CD4-positive, alpha-beta T cell (primary cell): Measurements from ENCODE around the gene C2CD4D. TPM values are rescaled to one million over a fixed set of nuclear protein-coding genes. Genes with fewer than 3 reads are reported as not detected.

Experiments used
- ATAC-seq: fragments of 200-7000 bp; cut with Tn5 transposase; one replicate; pipeline ENCODE4 v1.10.0; 2022; ENCODE audit warnings: mild to moderate bottlenecking; ENCODE audit not compliant: poor library complexity
- CTCF ChIA-PET: fragments of 350-600 bp; sonication (Branson Sonifier 250); formaldehyde crosslinking; loops from one replicate; lab custom pipeline; 2021; ENCODE audit warnings: antibody characterized with exemption, inconsistent platforms; lab: Charles Lee
- POLR2A ChIA-PET: fragments of 350-600 bp; sonication (Branson Sonifier 250); formaldehyde crosslinking; loops from one replicate; lab custom pipeline; 2021; ENCODE audit warnings: antibody characterized with exemption, inconsistent platforms; lab: Charles Lee
- DNase-seq, 14 experiments: peaks; one replicate each; pipeline ENCODE4 v3.0.0-alpha.2; 2013 to 2020; ENCODE audit warnings: mixed read lengths in 2 of 14
- H3K27ac ChIP-seq, 2 donors: one replicate each; pipeline versions ENCODE4 v1.5.1 to v1.7.0; 2013; ENCODE audit warnings: low read length in 2 of 2, low read depth in 1 of 2, mild to moderate bottlenecking in 1 of 2
- H3K27me3 ChIP-seq, 2 experiments: 1 replicate in 1 of 2; 2 replicates in 1 of 2; pipeline versions ENCODE4 v1.6.1 to v1.7.0; 2013; ENCODE audit warnings: low read length in 2 of 2, control low read depth in 1 of 2, mild to moderate bottlenecking in 1 of 2, moderate library complexity in 1 of 2; ENCODE audit not compliant: insufficient read depth in 2 of 2, control insufficient read depth in 1 of 2
- H3K36me3 ChIP-seq: one replicate; pipeline ENCODE4 v1.6.1; 2013; ENCODE audit warnings: low read length, control low read depth; ENCODE audit not compliant: insufficient read depth
- H3K4me1 ChIP-seq: one replicate; pipeline ENCODE4 v1.6.1; 2013; ENCODE audit warnings: low read length, control low read depth; ENCODE audit not compliant: insufficient read depth
- H3K4me3 ChIP-seq: one replicate; pipeline ENCODE4 v1.5.1; 2013; ENCODE audit warnings: mild to moderate bottlenecking, low read length, moderate library complexity
- H3K9me3 ChIP-seq, 2 experiments: 1 replicate in 1 of 2; 2 replicates in 1 of 2; pipeline versions ENCODE4 v1.6.1 to v1.7.0; 2013; ENCODE audit warnings: low read length in 2 of 2, mild to moderate bottlenecking in 2 of 2, control low read depth in 1 of 2, moderate library complexity in 1 of 2; ENCODE audit not compliant: control insufficient read depth in 1 of 2, insufficient read depth in 1 of 2
- H3K27ac Mint-ChIP-seq: one replicate; pipeline ENCODE4 v1.8.0; 2020; ENCODE audit warnings: mixed read lengths
- H3K27me3 Mint-ChIP-seq: one replicate; pipeline ENCODE4 v1.8.0; 2021; ENCODE audit warnings: mixed read lengths
- H3K36me3 Mint-ChIP-seq: one replicate; pipeline ENCODE4 v1.8.0; 2021; ENCODE audit warnings: low read depth, mixed read lengths
- H3K4me1 Mint-ChIP-seq: one replicate; pipeline ENCODE4 v1.8.0; 2021; ENCODE audit warnings: low read depth, mixed read lengths
- H3K4me3 Mint-ChIP-seq: one replicate; pipeline ENCODE4 v1.8.0; 2020; ENCODE audit warnings: mild to moderate bottlenecking, mixed read lengths
- H3K9me3 Mint-ChIP-seq: one replicate; pipeline ENCODE4 v1.8.0; 2020; ENCODE audit warnings: mixed read lengths
- CTCF ChIP-seq: fragments of 200-600 bp; IDR thresholded peaks from one replicate; pipeline ENCODE4 v1.8.0; 2022; ENCODE audit warnings: antibody characterized with exemption, mild to moderate bottlenecking
- intact Hi-C, 2 experiments: fragments of 100-400 bp; cut with DNase I in 1 of 2; cut with micrococcal nuclease in 1 of 2; formaldehyde crosslinking; loops; one replicate each; pipeline versions ENCODE4 v1.15.1 to v1.9.0; 2023 to 2025; cut with DNase I, micrococcal nuclease
- total RNA-seq, 174 experiments: library from RNA in 2 of 174; stranded (reverse) in 2 of 174; gene quantifications; one replicate each; pipeline ENCODE4 v1.2.3 and lab custom pipeline; 2021 to 2026

C2CD4D gene
- total RNA-seq, 2 experiments from 2014 or later: 0.75 to 0.88 TPM

- ChIA-PET CTCF (interaction anchor here (0.9 to 2.1 kb wide), 3 partner anchors 49 to 129 kb away, joined by 3 to 8 read pairs (median 3); partner anchors contain the start of gene TDRKH), POLR2A (interaction anchor here (0.9 to 4.8 kb wide), 6 partner anchors 9 to 379 kb away, joined by 3 to 23 read pairs (median 6); partner anchors contain the start of genes POGZ, TDRKH and THEM4)
- Histone ChIP-seq H3K9me3 (peaks cover 0 to 5% of the 10 kb centered on the region in 2 experiments), H3K4me3 (peak overlapping the region; percentile 70), H3K27ac (peak overlapping the region; percentile 51 to 90), H3K4me1 (peaks cover 68% of the 10 kb centered on the region), H3K36me3 (peaks cover 3% of the 10 kb centered on the region), H3K27me3 (no peaks in the 10 kb centered on the region)
- peak in 5 of 14 experiments; percentile 37 to 82 (median 44) for DNase-seq
- no peak for TF ChIP-seq CTCF
- Mint-ChIP-seq H3K27ac (peak overlapping the region; percentile 86), H3K36me3 (no peaks in the 10 kb centered on the region), H3K9me3 (no peaks in the 10 kb centered on the region), H3K4me3 (peak overlapping the region; percentile 85), H3K27me3 (no peaks in the 10 kb centered on the region), H3K4me1 (peaks cover 74% of the 10 kb centered on the region)
- intact Hi-C loops: loop anchor here (2.0 to 5.0 kb wide), 2 partner anchors 244 to 381 kb away; partner anchors contain the start of gene POGZ (in 1 of the 2)
- peak; percentile 8 for ATAC-seq
These were observed 1.2 kb downstream of the C2CD4D start for GRCh38 chr1:151838222-151839081.

DNA sequence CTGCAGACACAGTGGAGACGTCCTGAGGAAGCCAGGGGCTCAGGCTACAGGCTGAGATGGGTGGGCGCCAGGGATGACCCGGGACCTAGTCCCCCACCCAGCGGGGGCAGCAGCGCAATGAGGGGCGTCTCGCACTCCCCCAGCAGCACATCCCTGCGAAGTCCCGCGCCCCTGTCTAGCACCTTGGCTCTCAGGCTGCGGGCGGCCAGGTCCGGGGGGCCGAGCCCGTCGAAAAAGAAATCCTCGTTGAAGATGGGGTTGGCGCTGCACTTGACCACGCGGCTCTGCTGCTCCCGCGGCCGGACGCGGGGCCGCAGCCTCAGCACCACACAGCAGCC, 1.8 kb downstream of the C2CD4D start:
- no peaks in the 10 kb centered on the region for H3K9me3 Mint-ChIP-seq
- Histone ChIP-seq H3K27me3 (no peaks in the 10 kb centered on the region), H3K4me3 (peak overlapping the region; percentile 51), H3K4me1 (peaks cover 74% of the 10 kb centered on the region), H3K27ac (peak overlapping the region; percentile 7 to 64), H3K36me3 (peaks cover 3% of the 10 kb centered on the region), H3K9me3 (peaks cover 0 to 5% of the 10 kb centered on the region in 2 experiments)
- peak overlapping the region; percentile 94 for H3K4me3 Mint-ChIP-seq
- POLR2A ChIA-PET: interaction anchor here (0.9 to 4.8 kb wide), 4 partner anchors 8 to 379 kb away, joined by 3 to 23 read pairs (median 5); partner anchors contain the start of genes POGZ and TDRKH
- H3K36me3 Mint-ChIP-seq: no peaks in the 10 kb centered on the region
- TF ChIP-seq CTCF: no peak
- CTCF ChIA-PET: interaction anchor here (0.9 to 2.2 kb wide), 3 partner anchors 98 to 244 kb away, joined by 3 to 6 read pairs (median 3); no protein-coding TSS in a partner anchor
- H3K27ac Mint-ChIP-seq: peak overlapping the region; percentile 73
- ATAC-seq (no peak), DNase-seq (no peak)
- H3K27me3 Mint-ChIP-seq: no peaks in the 10 kb centered on the region
- peaks cover 80% of the 10 kb centered on the region for H3K4me1 Mint-ChIP-seq
- intact Hi-C loops: loop anchor here (2.0 to 5.0 kb wide), 7 partner anchors 47 to 395 kb away; partner anchors contain the start of genes MRPL9 (in 1 of the 2), POGZ (in 1 of the 2) and TDRKH (in 1 of the 2)

DNA sequence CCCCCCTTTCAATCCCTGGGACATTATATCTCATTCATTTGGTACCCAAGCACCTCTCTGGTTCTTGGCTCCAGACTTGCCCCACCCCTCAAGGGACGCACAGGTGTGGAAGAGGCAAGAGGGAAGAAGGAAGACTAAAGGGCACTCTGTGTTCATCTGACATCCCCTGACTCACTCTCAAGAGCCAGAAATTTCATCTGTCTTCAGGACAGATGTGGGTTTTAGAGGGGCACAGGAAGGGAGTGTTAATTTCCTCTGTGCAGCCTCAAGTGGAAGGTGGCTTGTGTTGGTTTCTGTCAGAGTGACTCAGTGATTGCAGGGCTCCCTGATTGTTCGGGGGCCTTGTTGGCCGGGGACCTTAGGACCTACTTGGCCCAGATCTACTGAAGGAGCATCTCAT, 2.4 kb downstream of the C2CD4D start:
- H3K4me3 Mint-ChIP-seq: peak overlapping the region; percentile 94
- ATAC-seq (peak; percentile 24), DNase-seq (peak in 4 of 14 experiments; percentile 48 to 69 (median 58))
- Histone ChIP-seq H3K9me3 (peaks cover 0 to 5% of the 10 kb centered on the region in 2 experiments), H3K27me3 (no peaks in the 10 kb centered on the region), H3K4me1 (peaks cover 80% of the 10 kb centered on the region), H3K4me3 (peak overlapping the region; percentile 51), H3K27ac (peak overlapping the region in 1 of 2 donors; percentile 64), H3K36me3 (peaks cover 3% of the 10 kb centered on the region)
- no peaks in the 10 kb centered on the region for H3K36me3 Mint-ChIP-seq
- H3K27ac Mint-ChIP-seq: peak overlapping the region; percentile 73
- ChIA-PET POLR2A (interaction anchor here (1.0 to 4.8 kb wide), 4 partner anchors 15 to 378 kb away, joined by 3 to 23 read pairs (median 5); partner anchors contain the start of genes POGZ and TDRKH), CTCF (interaction anchor here (0.6 to 2.2 kb wide), 7 partner anchors 22 to 393 kb away, joined by 3 to 6 read pairs (median 3); no protein-coding TSS in a partner anchor)
- H3K27me3 Mint-ChIP-seq: no peaks in the 10 kb centered on the region
- peaks cover 87% of the 10 kb centered on the region for H3K4me1 Mint-ChIP-seq
- intact Hi-C loops: loop anchor here (2.0 to 5.0 kb wide), 6 partner anchors 46 to 394 kb away; partner anchors contain the start of genes MRPL9 (in 1 of the 2), POGZ (in 1 of the 2) and TDRKH (in 1 of the 2)
- no peaks in the 10 kb centered on the region for H3K9me3 Mint-ChIP-seq
- no peak for TF ChIP-seq CTCF
